GM12878 (cell line): ENCODE measurements around the gene DKC1.

ENCODE experiments used
- MXI1 ChIP-seq: fragments of 150-350 bp; IDR thresholded peaks from 2 replicates; pipeline ENCODE4 v1.6.1; 2011; ENCODE audit warnings: low read depth, mild to moderate bottlenecking, inconsistent platforms, low read length, improper control_type of control experiment
- RAD21 ChIP-seq: IDR thresholded peaks from 2 replicates; pipeline ENCODE4 v1.6.1; 2011; ENCODE audit warnings: mild to moderate bottlenecking, low read depth, low read length, moderate library complexity; ENCODE audit not compliant: insufficient read depth
- TARDBP ChIP-seq: IDR thresholded peaks from 2 replicates; pipeline ENCODE4 v1.6.1; 2016; ENCODE audit warnings: borderline replicate concordance

DNA sequence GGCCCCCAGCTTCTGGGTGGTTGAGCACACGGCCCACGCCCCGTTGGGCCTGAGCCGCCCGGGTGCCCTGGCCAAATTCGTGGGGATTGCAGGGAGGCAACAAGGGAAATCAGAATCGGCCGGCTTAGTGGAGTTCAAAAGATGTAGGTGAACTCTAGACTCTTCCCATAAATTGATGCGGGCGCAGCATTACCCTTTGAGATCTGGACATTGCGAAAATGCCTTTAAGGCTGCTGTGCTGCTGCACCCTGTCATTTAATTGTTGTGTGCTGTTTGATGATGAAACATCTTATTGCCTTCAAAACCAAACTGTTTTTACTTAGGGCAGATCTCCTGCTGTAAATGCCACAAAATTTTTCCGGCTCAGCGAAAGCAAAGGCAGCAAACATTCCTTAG lies 43.0 kb downstream of the DKC1 start:
- no peak for TF ChIP-seq TARDBP
- TF ChIP-seq MXI1 = no peak
- no peak for TF ChIP-seq RAD21
